MM.1S (cell line): ENCODE measurements around the gene TCEANC2.

Experiments
- CTCF ChIP-seq: fragments of 300-600 bp; sonication (generic); IDR thresholded peaks from 2 replicates; pipeline ENCODE4 v1.5.1; 2016; ENCODE audit warnings: antibody characterized with exemption, low read length, mixed read lengths
- EZH2phosphoT487 ChIP-seq: fragments of 300-600 bp; sonication (generic); IDR thresholded peaks from 2 replicates; pipeline ENCODE4 v1.6.1; 2018; ENCODE audit warnings: antibody characterized with exemption, low read length

GRCh38 chr1:54142146-54142900, 88.9 kb downstream of the TCEANC2 start:
- TF ChIP-seq CTCF, result no peak
- TF ChIP-seq EZH2phosphoT487, result no peak
